GM19463 (cell line): ENCODE measurements around the gene SIGLEC6.
"Not testable (repeated sequence)": the region's sequence is repeated elsewhere in the genome, so short reads cannot be mapped to it uniquely, and the experiment has no call there.

Source experiments
- ATAC-seq: cut with Tn5 transposase; IDR thresholded peaks from one replicate; pipeline ENCODE4 v1.9.1; 2021; ENCODE audit warnings: mild to moderate bottlenecking, moderate library complexity; ENCODE audit not compliant: unreplicated experiment

SIGLEC6 gene

GRCh38 chr19:51513968-51514367, 17.5 kb downstream of the SIGLEC6 start:
- ATAC-seq: no peak

- ATAC-seq: no peak
These were observed 20.1 kb downstream of the SIGLEC6 start for GRCh38 chr19:51511353-51511752.

- ATAC-seq: no peak
These were observed 21.4 kb downstream of the SIGLEC6 start for GRCh38 chr19:51509823-51510660.

GRCh38 chr19:51508059-51508733, 23.3 kb downstream of the SIGLEC6 start:
- no peak for ATAC-seq

- ATAC-seq: no peak
These were observed 23.8 kb downstream of the SIGLEC6 start for GRCh38 chr19:51507640-51508058.

- ATAC-seq: no peak
These were observed 24.3 kb downstream of the SIGLEC6 start for GRCh38 chr19:51507192-51507591.

GRCh38 chr19:51505904-51506303, 25.6 kb downstream of the SIGLEC6 start:
- ATAC-seq: no peak

- no peak for ATAC-seq
These were observed 27.6 kb downstream of the SIGLEC6 start for GRCh38 chr19:51503896-51504295.

- no peak for ATAC-seq
These were observed 28.1 kb downstream of the SIGLEC6 start for GRCh38 chr19:51503286-51503817.

GRCh38 chr19:51501594-51502263, 29.7 kb downstream of the SIGLEC6 start, which contains the start of gene SIGLEC12:
TSS of gene SIGLEC12 (minus strand) at chr19:51501800. CDS start at chr19:51501733, 67 bp downstream.
- ATAC-seq: no peak

- not testable (repeated sequence) for ATAC-seq
These were observed 30.5 kb downstream of the SIGLEC6 start for GRCh38 chr19:51500931-51501330.

GRCh38 chr19:51497666-51498065, 33.8 kb downstream of the SIGLEC6 start:
- ATAC-seq: no peak

GRCh38 chr19:51493776-51494175, 37.7 kb downstream of the SIGLEC6 start:
- ATAC-seq: no peak

- ATAC-seq: no peak
These were observed 39.9 kb downstream of the SIGLEC6 start for GRCh38 chr19:51491586-51491985.

GRCh38 chr19:51490676-51491075, 40.8 kb downstream of the SIGLEC6 start:
- ATAC-seq: no peak

GRCh38 chr19:51489113-51489512, 42.4 kb downstream of the SIGLEC6 start:
- no peak for ATAC-seq

GRCh38 chr19:51488491-51488890, 43.0 kb downstream of the SIGLEC6 start:
- ATAC-seq: no peak

GRCh38 chr19:51485960-51486660, 45.4 kb downstream of the SIGLEC6 start:
- ATAC-seq: no peak

- ATAC-seq: no peak
These were observed 50.9 kb downstream of the SIGLEC6 start for GRCh38 chr19:51480590-51480989.

GRCh38 chr19:51479531-51480331, 51.7 kb downstream of the SIGLEC6 start:
- ATAC-seq: no peak
